Measurements from ENCODE around the gene NAXD.

GRCh38 chr13:110627351-110627750 lies 12.0 kb downstream of the NAXD start:
- no peak for TF ChIP-seq POLR2A (IDR thresholded peaks at IDR 0.05)
- TF ChIP-seq CTCF (IDR thresholded peaks at IDR 0.05), result no peak
